H9 (cell line): ENCODE measurements around the gene KIAA1328. TPM values are rescaled to one million over a fixed set of nuclear protein-coding genes. Genes with fewer than 3 reads are reported as not detected.

Experiments used
- DNase-seq: peaks from one replicate; pipeline ENCODE4 v3.0.0-alpha.2; 2017
- H2AFZ ChIP-seq: one replicate; pipeline ENCODE4 v1.6.1; 2013; ENCODE audit warnings: mild to moderate bottlenecking, low read length, control low read depth, moderate library complexity
- H2AK5ac ChIP-seq: 2 replicates; pipeline ENCODE4 v1.6.1; 2013; ENCODE audit warnings: low read length, control low read depth, mixed read lengths; ENCODE audit not compliant: insufficient read length
- H2BK120ac ChIP-seq: one replicate; pipeline ENCODE4 v1.6.1; 2013; ENCODE audit warnings: low read depth, mild to moderate bottlenecking, low read length, control low read depth, inconsistent platforms; ENCODE audit not compliant: poor library complexity, severe bottlenecking
- H2BK12ac ChIP-seq: 2 replicates; pipeline ENCODE4 v1.6.1; 2013; ENCODE audit warnings: low read length, control low read depth, mixed read lengths, low read depth; ENCODE audit not compliant: insufficient read length
- H2BK15ac ChIP-seq: 2 replicates; pipeline ENCODE4 v1.6.1; 2013; ENCODE audit warnings: low read depth, low read length, control low read depth
- H2BK20ac ChIP-seq: one replicate; pipeline ENCODE4 v1.6.1; 2013; ENCODE audit warnings: low read depth, mild to moderate bottlenecking, low read length, control low read depth, inconsistent platforms; ENCODE audit not compliant: poor library complexity, severe bottlenecking
- H2BK5ac ChIP-seq: 2 replicates; pipeline ENCODE4 v1.6.1; 2013; ENCODE audit warnings: low read length, control low read depth, mixed read lengths; ENCODE audit not compliant: insufficient read length
- H3K14ac ChIP-seq: 2 replicates; pipeline ENCODE4 v1.6.1; 2013; ENCODE audit warnings: low read length, control low read depth; ENCODE audit not compliant: insufficient read depth
- H3K18ac ChIP-seq: 2 replicates; pipeline ENCODE4 v1.6.1; 2013; ENCODE audit warnings: low read depth, mild to moderate bottlenecking, mixed read lengths, low read length, control low read depth; ENCODE audit not compliant: insufficient read length
- H3K23ac ChIP-seq: 2 replicates; pipeline ENCODE4 v1.6.1; 2013; ENCODE audit warnings: low read length, control low read depth, mixed read lengths, low read depth; ENCODE audit not compliant: insufficient read length
- H3K23me2 ChIP-seq: 2 replicates; pipeline ENCODE4 v1.6.1; 2013; ENCODE audit warnings: low read depth, mild to moderate bottlenecking, mixed read lengths, low read length, control low read depth; ENCODE audit not compliant: insufficient read length, poor library complexity, severe bottlenecking
- H3K27ac ChIP-seq: 2 replicates; pipeline ENCODE4 v1.5.1; 2013; ENCODE audit warnings: low read length, control low read depth, mixed read lengths, low read depth; ENCODE audit not compliant: insufficient read length
- H3K27me3 ChIP-seq: 2 replicates; pipeline ENCODE4 v1.6.1; 2013; ENCODE audit warnings: low read length, control low read depth, inconsistent platforms; ENCODE audit not compliant: insufficient read depth
- H3K4ac ChIP-seq: 2 replicates; pipeline ENCODE4 v1.6.1; 2013; ENCODE audit warnings: low read depth, mild to moderate bottlenecking, control low read depth, inconsistent platforms, low read length, moderate library complexity
- H3K4me1 ChIP-seq: 2 replicates; pipeline ENCODE4 v1.6.1; 2013; ENCODE audit warnings: low read length, control low read depth, inconsistent platforms; ENCODE audit not compliant: insufficient read depth
- H3K4me2 ChIP-seq: 2 replicates; pipeline ENCODE4 v1.6.1; 2013; ENCODE audit warnings: low read length, control low read depth, mixed read lengths; ENCODE audit not compliant: insufficient read length, insufficient read depth
- H3K56ac ChIP-seq: 2 replicates; pipeline ENCODE4 v1.6.1; 2013; ENCODE audit warnings: low read depth, mild to moderate bottlenecking, mixed read lengths, low read length, control low read depth; ENCODE audit not compliant: insufficient read length
- H3K79me1 ChIP-seq: 2 replicates; pipeline ENCODE4 v1.6.1; 2013; ENCODE audit warnings: low read depth, mild to moderate bottlenecking, moderate library complexity, low read length, control low read depth, inconsistent platforms; ENCODE audit not compliant: insufficient read depth, poor library complexity, severe bottlenecking
- H3K79me2 ChIP-seq: 2 replicates; pipeline ENCODE4 v1.6.1; 2013; ENCODE audit warnings: low read length, control low read depth, inconsistent platforms; ENCODE audit not compliant: insufficient read depth
- H3K9ac ChIP-seq: 2 replicates; pipeline ENCODE4 v1.6.1; 2013; ENCODE audit warnings: low read length, control low read depth, mixed read lengths; ENCODE audit not compliant: insufficient read length; ENCODE audit errors: extremely low read depth
- H3K9me3 ChIP-seq: one replicate; pipeline ENCODE4 v1.6.1; 2013; ENCODE audit warnings: low read depth, low read length, inconsistent platforms; ENCODE audit not compliant: control insufficient read depth
- H3T11ph ChIP-seq: one replicate; pipeline ENCODE4 v1.6.1; 2013; ENCODE audit warnings: mild to moderate bottlenecking, low read length, control low read depth, inconsistent platforms
- H4K20me1 ChIP-seq: one replicate; pipeline ENCODE4 v1.6.1; 2013; ENCODE audit not compliant: control insufficient read depth, insufficient read length, insufficient read depth
- H4K5ac ChIP-seq: 2 replicates; pipeline ENCODE4 v1.6.1; 2013; ENCODE audit warnings: low read depth, mild to moderate bottlenecking, mixed read lengths, low read length, control low read depth; ENCODE audit not compliant: insufficient read length
- H4K8ac ChIP-seq: replicated peaks from 2 replicates; pipeline ENCODE4 v1.6.1; 2013; ENCODE audit warnings: low read length, control low read depth, mixed read lengths, low read depth; ENCODE audit not compliant: insufficient read length
- H4K91ac ChIP-seq: 2 replicates; pipeline ENCODE4 v1.6.1; 2013; ENCODE audit warnings: low read depth, mild to moderate bottlenecking, moderate library complexity, mixed read lengths, low read length, control low read depth; ENCODE audit not compliant: insufficient read length
- H3K27ac Mint-ChIP-seq, 3 experiments: 2 replicates in 2 of 3; 3 replicates in 1 of 3; pipeline ENCODE4 v1.8.0; 2020 to 2021; ENCODE audit warnings: mixed read lengths in 3 of 3, mild to moderate bottlenecking in 1 of 3, moderate library complexity in 1 of 3
- H3K27me3 Mint-ChIP-seq: 2 replicates; pipeline ENCODE4 v1.8.0; 2021; ENCODE audit warnings: low read depth, mild to moderate bottlenecking, moderate library complexity, mixed read lengths
- H3K36me3 Mint-ChIP-seq, 3 experiments: 2 replicates in 2 of 3; 3 replicates in 1 of 3; pipeline ENCODE4 v1.8.0; 2020 to 2021; ENCODE audit warnings: low read depth in 3 of 3, mixed read lengths in 3 of 3; ENCODE audit not compliant: insufficient read depth in 1 of 3
- H3K4me1 Mint-ChIP-seq, 2 experiments: 2 replicates each; pipeline ENCODE4 v1.8.0; 2020; ENCODE audit warnings: mixed read lengths in 2 of 2
- H3K4me3 Mint-ChIP-seq, 2 experiments: 2 replicates in 1 of 2; 3 replicates in 1 of 2; pipeline ENCODE4 v1.8.0; 2020 to 2021; ENCODE audit warnings: mild to moderate bottlenecking in 2 of 2, mixed read lengths in 2 of 2, moderate library complexity in 1 of 2
- H3K9me3 Mint-ChIP-seq, 2 experiments: 2 replicates in 1 of 2; 3 replicates in 1 of 2; pipeline ENCODE4 v1.8.0; 2020; ENCODE audit warnings: mild to moderate bottlenecking in 2 of 2, mixed read lengths in 2 of 2, moderate library complexity in 1 of 2
- CTCF ChIP-seq: fragments of 200-600 bp; sonication (generic); conservative IDR thresholded peaks from 3 replicates; pipeline ENCODE4 v1.8.0; 2021; ENCODE audit warnings: antibody characterized with exemption, mild to moderate bottlenecking
- total RNA-seq: library from RNA; stranded (reverse); gene quantifications from 2 replicates; pipeline ENCODE4 v1.2.1, GENCODE V29; 2021

KIAA1328 gene
- total RNA-seq, 1 experiment from 2014 or later: 4.9 TPM

- H3K4me1 Mint-ChIP-seq: peaks cover 18 to 20% of the 10 kb centered on the region in 2 experiments
- no peak overlapping the region for H2AK5ac ChIP-seq
- no peak overlapping the region for H4K5ac ChIP-seq
- no peaks in the 10 kb centered on the region for H3K23me2 ChIP-seq
- no peak overlapping the region for H3K4ac ChIP-seq
- no peak overlapping the region for H3K14ac ChIP-seq
- H3K56ac ChIP-seq: no peak overlapping the region
- no peak overlapping the region for H3K27ac Mint-ChIP-seq
- H4K8ac ChIP-seq: no peak overlapping the region
- no peak overlapping the region for H3K23ac ChIP-seq
- no peak overlapping the region for H2BK12ac ChIP-seq
- no peak overlapping the region for H4K91ac ChIP-seq
- H3K79me2 ChIP-seq: no peaks in the 10 kb centered on the region
- H2BK15ac ChIP-seq: no peak overlapping the region
- no peaks in the 10 kb centered on the region for H4K20me1 ChIP-seq
- H3K9me3 Mint-ChIP-seq: no peaks in the 10 kb centered on the region
- H2BK20ac ChIP-seq: no peak overlapping the region
- H3K79me1 ChIP-seq: peaks cover 6% of the 10 kb centered on the region
- no peak overlapping the region for H3K4me3 Mint-ChIP-seq
- H3K27ac ChIP-seq: no peak overlapping the region
- H2BK5ac ChIP-seq: no peak overlapping the region
- no peaks in the 10 kb centered on the region for H3K4me1 ChIP-seq
- DNase-seq: no peak
- no peaks in the 10 kb centered on the region for H3K9me3 ChIP-seq
- no peak for TF ChIP-seq CTCF
- H2BK120ac ChIP-seq: no peak overlapping the region
- no peak overlapping the region for H3K18ac ChIP-seq
- no peak overlapping the region for H3K9ac ChIP-seq
- no peak overlapping the region for H3T11ph ChIP-seq
- no peak overlapping the region for H2AFZ ChIP-seq
- H3K36me3 Mint-ChIP-seq: peaks cover 16 to 36% (median 20%) of the 10 kb centered on the region in 3 experiments
- H3K4me2 ChIP-seq: no peak overlapping the region
- no peaks in the 10 kb centered on the region; the same call in 1 of the 2 replicates for H3K27me3 ChIP-seq
- no peaks in the 10 kb centered on the region for H3K27me3 Mint-ChIP-seq
These were observed 3.4 kb upstream of the KIAA1328 start for GRCh38 chr18:36825526-36825925.
